KMS-11 (cell line): ENCODE results near the gene KRT78.

Experiments
- H2AFZ ChIP-seq: fragments of 200-600 bp; sonication (generic); 2 replicates; pipeline ENCODE4 v1.6.1; 2016; ENCODE audit warnings: antibody characterized with exemption, mixed run types, low read depth
- H3K27ac ChIP-seq: fragments of 200-600 bp; sonication (generic); 2 replicates; pipeline ENCODE4 v1.6.1; 2016; ENCODE audit warnings: mild to moderate bottlenecking, mixed run types
- H3K27me3 ChIP-seq: fragments of 200-600 bp; sonication (generic); 2 replicates; pipeline ENCODE4 v1.6.1; 2017; ENCODE audit warnings: mild to moderate bottlenecking, low read depth, mixed run types, moderate library complexity; ENCODE audit not compliant: insufficient read depth
- H3K36me3 ChIP-seq: fragments of 200-600 bp; sonication (generic); 2 replicates; pipeline ENCODE4 v1.6.1; 2017; ENCODE audit warnings: mild to moderate bottlenecking, mixed run types; ENCODE audit not compliant: insufficient read depth
- H3K4me1 ChIP-seq: fragments of 200-600 bp; sonication (generic); 2 replicates; pipeline ENCODE4 v1.6.1; 2016; ENCODE audit warnings: mild to moderate bottlenecking, low read depth, mixed run types; ENCODE audit not compliant: poor library complexity, severe bottlenecking
- H3K4me2 ChIP-seq: fragments of 200-600 bp; sonication (generic); 2 replicates; pipeline ENCODE4 v1.7.0; 2016; ENCODE audit warnings: mild to moderate bottlenecking, mixed run types
- H3K4me3 ChIP-seq: fragments of 200-600 bp; sonication (generic); IDR thresholded peaks from 2 replicates; pipeline ENCODE4 v1.6.1; 2017; ENCODE audit warnings: low read depth, low read length, mixed read lengths; ENCODE audit not compliant: insufficient read depth
- H3K79me2 ChIP-seq: fragments of 200-600 bp; sonication (generic); 2 replicates; pipeline ENCODE4 v1.6.1; 2016; ENCODE audit warnings: low read depth, mixed run types; ENCODE audit not compliant: insufficient read depth
- H3K9ac ChIP-seq: fragments of 200-600 bp; sonication (generic); 2 replicates; pipeline ENCODE4 v1.6.1; 2016; ENCODE audit warnings: mild to moderate bottlenecking, mixed run types
- H4K20me1 ChIP-seq: fragments of 200-600 bp; sonication (generic); 2 replicates; pipeline ENCODE4 v1.6.1; 2016; ENCODE audit warnings: mild to moderate bottlenecking, mixed run types; ENCODE audit not compliant: insufficient read depth
- CTCF ChIP-seq: fragments of 200-600 bp; sonication (generic); conservative IDR thresholded peaks from 2 replicates; pipeline ENCODE4 v1.6.1; 2017; ENCODE audit warnings: low read depth, mild to moderate bottlenecking, antibody characterized with exemption, low read length, moderate library complexity, mixed read lengths

Gene KRT78

GRCh38 chr12:52849511-52849910, 717 bp upstream of the KRT78 start:
- H3K27ac ChIP-seq: no peak overlapping the region
- H3K9ac ChIP-seq: no peak overlapping the region
- H3K79me2 ChIP-seq: no peaks in the 10 kb centered on the region
- H3K27me3 ChIP-seq: peaks cover 51% of the 10 kb centered on the region
- no peak for TF ChIP-seq CTCF
- no peaks in the 10 kb centered on the region for H3K36me3 ChIP-seq
- no peaks in the 10 kb centered on the region for H4K20me1 ChIP-seq
- H3K4me1 ChIP-seq: no peaks in the 10 kb centered on the region
- H2AFZ ChIP-seq: no peak overlapping the region
- no peak overlapping the region for H3K4me2 ChIP-seq
- H3K4me3 ChIP-seq: no peak overlapping the region

GRCh38 chr12:52847335-52848102, 1.3 kb downstream of the KRT78 start:
- H3K79me2 ChIP-seq: no peaks in the 10 kb centered on the region
- no peak overlapping the region for H3K4me2 ChIP-seq
- no peaks in the 10 kb centered on the region for H4K20me1 ChIP-seq
- H3K27ac ChIP-seq: no peak overlapping the region
- no peak for TF ChIP-seq CTCF
- no peak overlapping the region for H3K4me3 ChIP-seq
- no peaks in the 10 kb centered on the region for H3K36me3 ChIP-seq
- H3K27me3 ChIP-seq: peaks cover 50% of the 10 kb centered on the region
- no peak overlapping the region for H2AFZ ChIP-seq
- H3K9ac ChIP-seq: no peak overlapping the region
- no peaks in the 10 kb centered on the region for H3K4me1 ChIP-seq

GRCh38 chr12:52846356-52846970, 2.3 kb downstream of the KRT78 start:
- no peak for TF ChIP-seq CTCF
- Histone ChIP-seq H4K20me1 (no peaks in the 10 kb centered on the region), H3K4me1 (no peaks in the 10 kb centered on the region), H2AFZ (no peak overlapping the region), H3K4me2 (no peak overlapping the region), H3K27me3 (peaks cover 56% of the 10 kb centered on the region), H3K9ac (no peak overlapping the region), H3K79me2 (no peaks in the 10 kb centered on the region), H3K27ac (no peak overlapping the region), H3K36me3 (no peaks in the 10 kb centered on the region), H3K4me3 (no peak overlapping the region)

- no peaks in the 10 kb centered on the region for H3K4me1 ChIP-seq
- H3K4me3 ChIP-seq: no peak overlapping the region
- no peaks in the 10 kb centered on the region for H3K79me2 ChIP-seq
- no peaks in the 10 kb centered on the region for H3K36me3 ChIP-seq
- no peaks in the 10 kb centered on the region for H4K20me1 ChIP-seq
- no peak overlapping the region for H3K27ac ChIP-seq
- H3K4me2 ChIP-seq: no peak overlapping the region
- H3K27me3 ChIP-seq: peaks cover 60% of the 10 kb centered on the region
- no peak overlapping the region for H2AFZ ChIP-seq
- H3K9ac ChIP-seq: no peak overlapping the region
- no peak for TF ChIP-seq CTCF
Measured at GRCh38 chr12:52845946-52846345, 2.8 kb downstream of the KRT78 start.
